ENCODE results near the gene PLXND1. TPM values are rescaled to one million over a fixed set of nuclear protein-coding genes. Genes with fewer than 3 reads are reported as not detected.

The PLXND1 gene
- total and polyA plus RNA-seq, 9 donors: 21.6 to 120 (median 57.1) TPM

- 84 to 86% (median 84%) methylated on average over 12 of the region's 12 CpGs for WGBS, 3 donors
- no peaks in the 10 kb centered on the region for H3K9me3 ChIP-seq
- no peaks in the 10 kb centered on the region for H3K36me3 ChIP-seq
- peaks cover 4% of the 10 kb centered on the region for H3K4me1 ChIP-seq (ENCODE audit: insufficient read depth)
- no peak overlapping the region for H3K27ac ChIP-seq
- intact Hi-C loops (cut with DNase I): no loop called here
- H3K27me3 ChIP-seq: no peaks in the 10 kb centered on the region
- no peak for TF ChIP-seq CTCF (IDR thresholded peaks at IDR 0.05)
- no peak for TF ChIP-seq POLR2A (IDR thresholded peaks at IDR 0.05)
- no peak for TF ChIP-seq EP300 (IDR thresholded peaks at IDR 0.05)
- peak in 1 of 5 donors; percentile 28 for DNase-seq
- H3K4me3 ChIP-seq: no peak overlapping the region
Measured at GRCh38 chr3:129617381-129618185, 11.1 kb upstream of the PLXND1 start.

GRCh38 chr3:129616713-129617112 is 10.2 kb upstream of the PLXND1 start:
- peak in 2 of 5 donors; percentile 21 to 28 for DNase-seq
- H3K36me3 ChIP-seq: no peaks in the 10 kb centered on the region
- H3K27me3 ChIP-seq: no peaks in the 10 kb centered on the region
- TF ChIP-seq CTCF (IDR thresholded peaks at IDR 0.05) (no peak), POLR2A (IDR thresholded peaks at IDR 0.05) (no peak), EP300 (IDR thresholded peaks at IDR 0.05) (no peak)
- H3K4me1 ChIP-seq (ENCODE audit: insufficient read depth): peaks cover 4% of the 10 kb centered on the region
- intact Hi-C loops (cut with DNase I): no loop called here
- H3K27ac ChIP-seq: no peak overlapping the region
- H3K4me3 ChIP-seq: no peak overlapping the region
- H3K9me3 ChIP-seq: no peaks in the 10 kb centered on the region
- WGBS, 3 donors: 58 to 70% (median 64%) methylated on average over 5 of the region's 5 CpGs

- Histone ChIP-seq H3K27ac (no peak overlapping the region), H3K36me3 (no peaks in the 10 kb centered on the region), H3K4me1 (ENCODE audit: insufficient read depth) (peaks cover 1% of the 10 kb centered on the region), H3K9me3 (no peaks in the 10 kb centered on the region), H3K27me3 (no peaks in the 10 kb centered on the region), H3K4me3 (no peak overlapping the region)
- intact Hi-C loops (cut with DNase I): no loop called here
- 57 to 67% (median 62%) methylated on average over 8 of the region's 8 CpGs for WGBS, 3 donors
- peak in 1 of 5 donors; percentile 33 for DNase-seq
- TF ChIP-seq POLR2A (IDR thresholded peaks at IDR 0.05) (no peak), EP300 (IDR thresholded peaks at IDR 0.05) (no peak), CTCF (IDR thresholded peaks at IDR 0.05) (no peak)
Measured at GRCh38 chr3:129616291-129616690, 9.8 kb upstream of the PLXND1 start.

- Histone ChIP-seq H3K27ac (no peak overlapping the region), H3K36me3 (no peaks in the 10 kb centered on the region), H3K27me3 (no peaks in the 10 kb centered on the region), H3K4me1 (ENCODE audit: insufficient read depth) (peaks cover 1% of the 10 kb centered on the region), H3K9me3 (no peaks in the 10 kb centered on the region), H3K4me3 (no peak overlapping the region)
- DNase-seq: peak in 1 of 5 donors; percentile 29
- intact Hi-C loops (cut with DNase I): no loop called here
- WGBS, 3 donors: 79 to 83% (median 81%) methylated on average over 7 to 8 of the region's 8 CpGs
- no peak for TF ChIP-seq EP300 (IDR thresholded peaks at IDR 0.05)
- TF ChIP-seq POLR2A (IDR thresholded peaks at IDR 0.05): no peak
- no peak for TF ChIP-seq CTCF (IDR thresholded peaks at IDR 0.05)
Measured at GRCh38 chr3:129615751-129616281, 9.3 kb upstream of the PLXND1 start.
